K562 (cell line): Measurements from ENCODE around the gene MYL10. TPM values are rescaled to one million over a fixed set of nuclear protein-coding genes. Genes with fewer than 3 reads are reported as not detected.

ENCODE experiments used
- ATAC-seq: fragments of 200-7000 bp; cut with Tn5 transposase; 3 replicates; pipeline ENCODE4 v1.9.1; 2020; ENCODE audit warnings: moderate library complexity
- BruUV-seq: library from RNA; stranded (reverse); fragments of 400-500 nt; replicated peaks from 2 replicates; lab custom pipeline; 2021; lab: Mats Ljungman, UMichigan
- CTCF ChIA-PET: fragments of 300-600 bp; formaldehyde crosslinking; extraction: SDS; loops from one replicate; lab custom pipeline; 2021; ENCODE audit warnings: low intra/inter-chr PET ratio; lab: Yijun Ruan, JAX
- POLR2A ChIA-PET: fragments of 300-600, 350-650 bp; sonication (Branson Sonifier 250); formaldehyde crosslinking; extraction: SDS; loops from one replicate; lab custom pipeline; 2021; ENCODE audit warnings: antibody characterized with exemption, inconsistent platforms; lab: Yijun Ruan, JAX
- DNase-seq, 4 experiments: peaks; one replicate each; pipeline versions ENCODE4 v3.0.0 to v3.0.0-alpha.2; 2011 to 2018; ENCODE audit warnings: low spot score in 3 of 4, mixed read lengths in 3 of 4; ENCODE audit errors: extremely low read depth in 1 of 4
- FAIRE-seq: peaks from 2 replicates; lab custom pipeline; 2011; peaks lifted over from hg19 to GRCh38; lab: Jason Lieb, UNC
- H2AFZ ChIP-seq: 2 replicates; pipeline ENCODE4 v1.6.0; 2011; ENCODE audit warnings: low read depth, low read length, control low read depth, inconsistent platforms
- H3K27ac ChIP-seq: fragments of 200-600 bp; 3 replicates; pipeline ENCODE4 v1.8.0; 2011; ENCODE audit warnings: low read depth, mild to moderate bottlenecking, control low read depth, inconsistent platforms, low read length, moderate library complexity, mixed read lengths; ENCODE audit errors: extremely low read depth
- H3K27me3 ChIP-seq, 2 experiments: fragments of 300-600 bp in 1 of 2; 2 replicates in 1 of 2; 3 replicates in 1 of 2; pipeline versions ENCODE4 v1.6.0 to v1.8.0; 2011; ENCODE audit warnings: inconsistent platforms in 2 of 2, low read length in 2 of 2, mild to moderate bottlenecking in 1 of 2, mixed read lengths in 1 of 2, moderate library complexity in 1 of 2; ENCODE audit not compliant: control insufficient read depth in 2 of 2, insufficient read depth in 2 of 2
- H3K36me3 ChIP-seq: fragments of 300-600 bp; 3 replicates; pipeline ENCODE4 v1.8.0; 2011; ENCODE audit warnings: mild to moderate bottlenecking, low read length, inconsistent platforms; ENCODE audit not compliant: control insufficient read depth, insufficient read depth
- H3K4me1 ChIP-seq, 2 experiments: fragments of 200-600 bp in 1 of 2; replicated peaks in 1 of 2; 2 replicates in 1 of 2; 3 replicates in 1 of 2; pipeline versions ENCODE4 v1.5.1 to v1.8.0; 2011; ENCODE audit warnings: inconsistent platforms in 2 of 2, low read length in 2 of 2, mild to moderate bottlenecking in 1 of 2, mixed read lengths in 1 of 2, moderate library complexity in 1 of 2; ENCODE audit not compliant: control insufficient read depth in 2 of 2, insufficient read depth in 2 of 2
- H3K4me2 ChIP-seq: 2 replicates; pipeline ENCODE4 v1.6.1; 2011; ENCODE audit warnings: low read length, control low read depth, inconsistent platforms, mixed read lengths; ENCODE audit not compliant: insufficient read depth
- H3K4me3 ChIP-seq: fragments of 200-600 bp; sonication (generic), shearing (Covaris generic); 2 replicates; pipeline ENCODE4 v1.5.1; 2016; ENCODE audit warnings: control low read depth, inconsistent platforms
- H3K79me2 ChIP-seq: fragments of 200-600 bp; 3 replicates; pipeline ENCODE4 v1.8.0; 2011; ENCODE audit warnings: low read length, inconsistent platforms; ENCODE audit not compliant: control insufficient read depth, insufficient read depth
- H3K9ac ChIP-seq, 2 experiments: 2 replicates each; pipeline versions ENCODE4 v1.6.0 to v1.6.1; 2011; ENCODE audit warnings: low read depth in 2 of 2, low read length in 2 of 2, control low read depth in 1 of 2, inconsistent platforms in 1 of 2, mild to moderate bottlenecking in 1 of 2, mixed read lengths in 1 of 2; ENCODE audit not compliant: insufficient read depth in 1 of 2
- H3K9me1 ChIP-seq: one replicate; pipeline ENCODE4 v1.6.0; 2011; ENCODE audit warnings: inconsistent platforms, mild to moderate bottlenecking, low read length, moderate library complexity; ENCODE audit not compliant: control insufficient read depth, insufficient read depth
- H3K9me3 ChIP-seq: replicated peaks from 2 replicates; pipeline ENCODE4 v1.5.1; 2011; ENCODE audit warnings: low read depth, low read length, inconsistent platforms; ENCODE audit not compliant: control insufficient read depth, insufficient read depth
- H4K20me1 ChIP-seq: replicated peaks from 2 replicates; pipeline ENCODE4 v1.6.1; 2011; ENCODE audit warnings: low read length, inconsistent platforms, mixed read lengths; ENCODE audit not compliant: control insufficient read depth, insufficient read depth
- SMARCE1 ChIP-seq: fragments of 450-650 bp; IDR thresholded peaks from 2 replicates; pipeline ENCODE4 v1.7.1; 2016; ENCODE audit warnings: mild to moderate bottlenecking
- ZKSCAN3 ChIP-seq: fragments of 250-450 bp; sonication (Bioruptor Pico); IDR thresholded peaks from 2 replicates; pipeline ENCODE4 v1.4.0; 2020
- ZNF584 ChIP-seq: fragments of 200-800 bp; sonication (Bioruptor generic); IDR thresholded peaks from 2 replicates; pipeline ENCODE4 v1.6.1; 2016; ENCODE audit warnings: low read depth, mild to moderate bottlenecking, missing genetic modification characterization, missing compliant biosample characterization
- WGBS: fragments of 100-300 bp; shearing (Covaris generic); methylation state at CpG from one replicate; pipeline ENCODE4 v1.1.6; 2016; ENCODE audit warnings: low coverage, mixed read lengths; ENCODE audit not compliant: insufficient coverage; ENCODE audit errors: missing lambda C conversion rate; 5-methylcytosine and 5-hydroxymethylcytosine counted together
- in situ Hi-C: fragments of 300-500 bp; cut with MboI; formaldehyde crosslinking; loops from 4 replicates; pipeline ENCODE4 v1.15.0; 2018; ENCODE audit warnings: inconsistent platforms, mixed read lengths
- intact Hi-C: fragments of 100-400 bp; cut with micrococcal nuclease; formaldehyde crosslinking; loops from 2 replicates; pipeline ENCODE4 v1.14.2; 2022
- polyA plus RNA-seq, 8 experiments: library from polyadenylated mRNA; depleted of rRNA in 4 of 8; stranded (reverse) in 5 of 8; unstranded in 3 of 8; fragments of >200 nt; fragmentation: Nextera tagmentation in 2 of 8; fragmentation: Illumina TruSeq in 1 of 8; extraction: Ambion mirVana in 2 of 8; extraction: Trizol in 1 of 8; gene quantifications; 2 replicates each; pipeline versions ENCODE4 v1.2.1 to v1.2.3, GENCODE V29; 2011 to 2014; ENCODE audit warnings: inconsistent platforms in 1 of 8, missing spikeins in 1 of 8
- total RNA-seq, 7 experiments: library from RNA; depleted of rRNA in 6 of 7; stranded (reverse); fragments of >200 nt in 6 of 7; fragmentation: Illumina TruSeq in 2 of 7; extraction: Trizol in 2 of 7; gene quantifications; 2 replicates each; pipeline versions ENCODE4 v1.2.1 to v1.2.3, GENCODE V29; 2011 to 2021; ENCODE audit warnings: low replicate concordance in 1 of 7
- TF ChIP-seq, protein P1 (sequence below): sonication (generic); formaldehyde crosslinking; IDR thresholded peaks from 2 replicates; pipeline ENCODE4 v1.8.1; 2023; ENCODE audit warnings: mild to moderate bottlenecking, missing genetic modification reagents

The MYL10 gene
- total and polyA plus RNA-seq, 9 of the 15 experiments (the other 6 are each of a cell fraction or from before 2014, with no cell fraction given): not detected

DNA sequence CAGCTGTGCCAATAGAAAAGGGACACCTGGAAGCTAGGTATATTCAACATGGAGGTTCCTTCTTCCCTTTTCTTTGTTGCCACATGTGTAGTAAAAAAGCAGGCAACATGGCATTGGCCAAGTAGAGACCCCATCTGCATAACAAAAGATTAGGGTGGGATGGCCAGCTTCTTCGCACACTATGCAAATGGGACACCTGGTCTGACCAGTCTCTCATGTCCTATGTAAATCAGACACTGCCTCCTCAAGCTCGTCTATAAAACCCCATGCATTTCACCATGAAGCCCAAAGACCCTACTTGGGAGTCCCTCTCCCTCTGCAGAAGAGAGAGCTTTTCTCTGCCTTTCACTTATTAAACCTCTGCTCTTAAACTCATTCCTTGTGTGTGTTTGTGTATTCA is 53.9 kb downstream of the MYL10 start (continued):
- TF ChIP-seq, protein P1, sequence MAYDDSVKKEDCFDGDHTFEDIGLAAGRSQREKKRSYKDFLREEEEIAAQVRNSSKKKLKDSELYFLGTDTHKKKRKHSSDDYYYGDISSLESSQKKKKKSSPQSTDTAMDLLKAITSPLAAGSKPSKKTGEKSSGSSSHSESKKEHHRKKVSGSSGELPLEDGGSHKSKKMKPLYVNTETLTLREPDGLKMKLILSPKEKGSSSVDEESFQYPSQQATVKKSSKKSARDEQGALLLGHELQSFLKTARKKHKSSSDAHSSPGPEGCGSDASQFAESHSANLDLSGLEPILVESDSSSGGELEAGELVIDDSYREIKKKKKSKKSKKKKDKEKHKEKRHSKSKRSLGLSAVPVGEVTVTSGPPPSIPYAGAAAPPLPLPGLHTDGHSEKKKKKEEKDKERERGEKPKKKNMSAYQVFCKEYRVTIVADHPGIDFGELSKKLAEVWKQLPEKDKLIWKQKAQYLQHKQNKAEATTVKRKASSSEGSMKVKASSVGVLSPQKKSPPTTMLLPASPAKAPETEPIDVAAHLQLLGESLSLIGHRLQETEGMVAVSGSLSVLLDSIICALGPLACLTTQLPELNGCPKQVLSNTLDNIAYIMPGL (CRISPR knock-in tag): no peak
- TF ChIP-seq ZKSCAN3 (CRISPR knock-in tag): no peak

DNA sequence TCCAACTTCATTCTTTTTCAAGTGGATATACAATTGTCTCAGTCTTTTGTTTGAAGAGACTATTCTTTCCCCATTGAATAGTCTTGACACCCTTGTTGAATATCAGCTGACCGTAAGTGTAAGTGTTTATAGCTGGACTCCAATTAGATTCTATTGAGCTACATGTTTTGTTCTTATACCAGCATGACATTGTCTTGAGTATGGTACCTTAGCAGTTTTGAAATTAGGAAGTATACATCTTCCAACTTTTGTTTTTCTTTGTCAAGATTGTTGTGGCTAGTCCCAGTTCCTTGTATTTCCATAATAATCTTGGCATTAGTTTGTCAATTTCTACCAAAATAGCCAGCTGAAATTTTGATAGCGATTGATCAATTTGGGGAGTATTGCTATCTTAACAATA is 56.9 kb downstream of the MYL10 start:
- BruUV-seq: no TSS peak
- intact Hi-C loops: no loop called here
- ATAC-seq: no peak

More for the DNA sequence above, 56.9 kb downstream of the MYL10 start:
- ChIA-PET POLR2A (interaction anchor here (0.5 kb wide), 1 partner anchor 449 kb away, joined by 3 read pairs; no protein-coding TSS in a partner anchor), CTCF (no interaction called here)
- Histone ChIP-seq H3K79me2 (no peaks in the 10 kb centered on the region), H3K27ac (no peak overlapping the region), H3K4me1 (no peaks in the 10 kb centered on the region), H3K9me3 (no peaks in the 10 kb centered on the region), H2AFZ (no peak overlapping the region), H3K9ac (no peak overlapping the region), H3K36me3 (no peaks in the 10 kb centered on the region), H3K9me1 (no peaks in the 10 kb centered on the region), H3K4me3 (no peak overlapping the region), H3K27me3 (peaks cover 0 to 2% of the 10 kb centered on the region in 2 experiments; a peak in 1 of 5 replicates), H3K4me2 (no peak overlapping the region), H4K20me1 (no peaks in the 10 kb centered on the region)
- FAIRE-seq (no peak), DNase-seq (no peak)
- in situ Hi-C loops: no loop called here
- TF ChIP-seq SMARCE1 (no peak), ZNF584 (CRISPR knock-in tag) (peak; percentile 96)
- WGBS: 3% methylated on average over 2 of the region's 2 CpGs
